Articular chondrocyte of knee joint (primary cell): ENCODE data around the gene GIMAP8. TPM values are rescaled to one million over a fixed set of nuclear protein-coding genes. Genes with fewer than 3 reads are reported as not detected.

ENCODE experiments used
- total RNA-seq: library from RNA; depleted of rRNA; stranded (reverse); fragments of >200 nt; gene quantifications from 2 replicates; pipeline ENCODE4 v1.2.3, GENCODE V29; 2012

GIMAP8 gene
- 0.11 TPM in 1 of 2 replicates, not detected in the other for total RNA-seq

GRCh38 chr7:150450491-150451001, at the start of gene GIMAP8:
Gene GIMAP8 (plus strand): TSS chr7:150450630. CDS start chr7:150466699, 16,069 bp downstream.

GRCh38 chr7:150514748-150515222, 64.4 kb downstream of the GIMAP8 start, which contains the start of gene GIMAP7:
Gene GIMAP7 (plus strand): TSS chr7:150514872. CDS start chr7:150519975, 5,103 bp downstream.

Other genes with a start within 250 kb of the GIMAP8 start
- gene LRRC61, start 127.3 kb upstream of the GIMAP8 start, total RNA-seq = 3.5 and 6.7 TPM in 2 replicates
- gene ACTR3C, start 127.1 kb upstream of the GIMAP8 start, total RNA-seq = 6.2 and 7.8 TPM in 2 replicates
- gene RARRES2, start 109.0 kb upstream of the GIMAP8 start, total RNA-seq = 0.32 and 2.2 TPM in 2 replicates
- gene REPIN1, start 81.8 kb upstream of the GIMAP8 start, total RNA-seq = 30.1 and 35.7 TPM in 2 replicates
- gene ZNF775, start 71.3 kb upstream of the GIMAP8 start, total RNA-seq = 2.9 and 3.4 TPM in 2 replicates
- 0.32 TPM in 1 of 2 replicates, not detected in the other for gene GIMAP7, start 64.2 kb downstream of the GIMAP8 start, total RNA-seq
- gene GIMAP4, start 116.8 kb downstream of the GIMAP8 start, total RNA-seq = 0.43 TPM in 1 of 2 replicates, not detected in the other
- 0.11 TPM in 1 of 2 replicates, not detected in the other for gene GIMAP6, start 181.8 kb downstream of the GIMAP8 start, total RNA-seq
- 6.1 and 9.9 TPM in 2 replicates for gene GIMAP2, start 235.1 kb downstream of the GIMAP8 start, total RNA-seq